ENCODE measurements around the gene TMEM87A.
"Not testable (repeated sequence)": the region's sequence is repeated elsewhere in the genome, so short reads cannot be mapped to it uniquely, and the experiment has no call there.

TMEM87A gene, protein sequence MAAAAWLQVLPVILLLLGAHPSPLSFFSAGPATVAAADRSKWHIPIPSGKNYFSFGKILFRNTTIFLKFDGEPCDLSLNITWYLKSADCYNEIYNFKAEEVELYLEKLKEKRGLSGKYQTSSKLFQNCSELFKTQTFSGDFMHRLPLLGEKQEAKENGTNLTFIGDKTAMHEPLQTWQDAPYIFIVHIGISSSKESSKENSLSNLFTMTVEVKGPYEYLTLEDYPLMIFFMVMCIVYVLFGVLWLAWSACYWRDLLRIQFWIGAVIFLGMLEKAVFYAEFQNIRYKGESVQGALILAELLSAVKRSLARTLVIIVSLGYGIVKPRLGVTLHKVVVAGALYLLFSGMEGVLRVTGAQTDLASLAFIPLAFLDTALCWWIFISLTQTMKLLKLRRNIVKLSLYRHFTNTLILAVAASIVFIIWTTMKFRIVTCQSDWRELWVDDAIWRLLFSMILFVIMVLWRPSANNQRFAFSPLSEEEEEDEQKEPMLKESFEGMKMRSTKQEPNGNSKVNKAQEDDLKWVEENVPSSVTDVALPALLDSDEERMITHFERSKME

DNA sequence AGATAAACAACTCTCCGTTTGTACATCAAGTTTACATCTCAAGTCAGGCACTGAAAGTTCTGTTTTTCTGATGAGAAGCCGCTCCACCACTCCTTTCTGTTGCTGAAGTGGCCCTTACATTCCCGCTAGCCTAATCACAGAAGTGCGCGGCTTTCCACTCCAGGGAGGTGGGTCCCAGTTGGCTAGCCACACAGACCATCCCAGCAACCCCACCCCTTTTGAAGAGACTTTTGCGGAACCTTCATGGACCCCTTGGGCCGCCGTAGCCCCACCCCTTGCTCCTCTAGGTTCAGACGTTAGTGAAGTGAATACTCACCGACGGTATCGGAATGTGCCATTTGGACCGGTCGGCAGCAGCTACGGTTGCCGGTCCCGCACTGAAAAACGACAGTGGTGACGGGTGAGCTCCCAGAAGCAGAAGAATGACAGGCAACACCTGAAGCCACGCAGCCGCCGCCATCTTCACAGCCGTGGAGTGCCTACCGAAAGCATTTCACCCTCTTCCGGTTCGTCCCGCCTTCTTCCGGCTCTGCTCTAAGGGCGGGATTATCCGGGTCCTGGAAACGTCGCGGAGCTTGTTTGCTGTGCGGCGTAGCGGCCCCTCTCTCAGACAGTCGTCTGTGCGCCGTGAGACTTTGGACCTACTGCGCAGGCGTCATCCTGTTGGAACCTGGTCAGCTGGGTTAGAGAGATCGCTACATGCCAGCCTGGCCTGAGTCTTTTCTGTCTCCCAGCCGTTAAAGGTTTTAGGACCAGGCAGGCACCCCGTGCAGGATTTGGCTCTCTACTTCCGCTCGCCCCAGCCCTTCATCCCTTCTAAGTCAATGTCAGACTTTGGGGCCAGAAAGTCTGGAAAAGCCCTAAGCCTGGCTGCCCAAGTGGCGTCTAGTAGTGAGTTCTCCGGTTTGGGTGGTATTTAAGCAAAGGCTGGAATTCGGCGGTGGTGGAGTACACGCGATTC is at the start of gene TMEM87A, which contains the start of gene GANC:
TMEM87A (minus strand) TSS at position 495 of the 961 bp plus-strand sequence; CDS start at position 460, 35 bp downstream.
GANC (plus strand) TSS at position 263 of the 961 bp plus-strand sequence. CDS start 1,281 bp downstream, outside the sequence.
- peak; percentile 86 for DNase-seq (ENCODE audit: extremely low read depth in 1 of 2, low read depth in 1 of 2)

GRCh38 chr15:42319206-42319605 is 46.0 kb upstream of the TMEM87A start:
- DNase-seq (ENCODE audit: extremely low read depth in 1 of 2, low read depth in 1 of 2) = no peak

DNA sequence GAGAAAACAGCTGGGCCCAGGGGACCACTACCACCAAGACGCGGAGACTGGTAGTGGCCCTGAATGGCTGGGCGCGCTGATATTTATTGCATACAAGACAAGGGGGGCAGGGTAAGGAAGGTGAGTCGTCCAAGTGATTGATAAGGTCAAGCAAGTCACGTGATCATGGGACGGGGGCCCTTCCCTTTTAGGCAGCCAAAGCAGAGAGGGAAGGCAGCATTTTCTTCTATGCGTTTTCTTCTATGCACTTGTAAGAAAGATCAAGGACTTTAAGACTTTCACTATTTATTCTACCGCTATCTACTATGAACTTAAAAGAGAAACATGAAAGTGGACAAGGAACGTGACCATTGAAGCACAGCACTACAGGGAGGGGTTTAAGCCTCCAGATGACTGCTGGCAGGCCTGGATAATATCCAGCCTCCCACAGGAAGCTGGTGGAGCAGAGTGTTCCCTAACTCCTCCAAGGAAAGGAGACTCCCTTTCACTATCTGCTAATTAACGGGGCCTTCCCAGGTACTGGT is 43.1 kb upstream of the TMEM87A start:
- not testable (repeated sequence) for DNase-seq (ENCODE audit: extremely low read depth in 1 of 2, low read depth in 1 of 2)

- DNase-seq (ENCODE audit: extremely low read depth in 1 of 2, low read depth in 1 of 2) = no peak
These were observed 42.3 kb upstream of the TMEM87A start for GRCh38 chr15:42315521-42315920.

GRCh38 chr15:42314818-42315217 is 41.6 kb upstream of the TMEM87A start:
- DNase-seq (ENCODE audit: extremely low read depth in 1 of 2, low read depth in 1 of 2) = no peak

GRCh38 chr15:42313463-42313862 is 40.2 kb upstream of the TMEM87A start:
- DNase-seq (ENCODE audit: extremely low read depth in 1 of 2, low read depth in 1 of 2) = no peak

DNA sequence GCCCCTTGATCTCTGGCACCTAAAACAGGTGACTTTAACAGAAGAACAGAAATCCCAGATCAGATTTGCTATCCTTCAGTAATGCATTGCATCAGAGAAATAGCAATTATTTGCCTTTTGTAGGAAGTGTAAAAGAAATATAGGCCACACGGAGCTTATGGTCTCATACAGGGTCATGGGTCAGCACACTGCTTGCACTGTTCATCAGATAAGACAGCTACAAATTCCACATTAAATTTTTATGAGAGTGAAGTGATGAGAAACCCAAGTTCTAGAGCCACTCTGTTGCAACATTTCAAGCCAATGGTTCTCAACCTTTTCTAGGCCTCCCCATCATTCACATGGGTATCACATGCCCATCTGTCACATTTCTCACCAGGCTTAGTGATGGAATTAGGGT is 33.4 kb upstream of the TMEM87A start:
- DNase-seq (ENCODE audit: extremely low read depth in 1 of 2, low read depth in 1 of 2) = no peak

DNA sequence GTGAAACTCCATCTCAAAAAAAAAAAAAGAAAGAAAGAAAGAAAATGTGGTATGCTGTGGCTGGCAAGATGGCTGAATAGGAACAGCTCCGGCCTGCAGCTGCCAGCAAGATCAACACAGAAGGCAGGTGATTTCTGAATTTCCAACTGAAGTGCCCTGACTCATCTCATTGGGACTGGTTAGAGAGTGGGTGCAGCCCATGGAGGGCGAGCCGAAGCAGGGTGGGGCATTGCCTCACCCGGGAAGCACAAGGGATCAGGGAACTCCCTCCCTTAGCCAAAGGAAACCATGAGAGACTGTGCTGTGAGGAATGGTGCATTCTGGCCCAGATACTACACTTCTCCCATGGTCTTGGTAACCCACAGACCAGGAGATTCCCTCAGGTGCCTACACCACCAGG is 27.8 kb upstream of the TMEM87A start:
- DNase-seq (ENCODE audit: extremely low read depth in 1 of 2, low read depth in 1 of 2) = not testable (repeated sequence)

DNA sequence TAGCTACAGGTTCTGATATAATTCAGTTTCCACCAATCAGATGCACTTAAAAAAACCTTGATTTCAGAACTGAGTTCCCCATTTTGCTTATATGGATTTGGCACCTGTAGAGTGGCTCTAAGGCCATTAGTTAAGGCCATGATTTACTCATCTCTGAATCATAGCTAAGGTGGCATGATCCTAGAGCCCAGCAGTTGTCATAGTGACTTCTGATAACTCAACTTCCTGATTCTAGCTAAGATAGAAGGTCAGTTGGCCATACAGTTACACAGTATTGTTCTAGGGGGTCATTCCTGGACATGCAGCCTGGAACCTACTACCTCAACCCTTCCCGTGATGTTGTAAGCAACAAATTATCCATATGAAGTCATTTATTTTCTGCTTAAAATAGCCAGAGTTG is 15.9 kb upstream of the TMEM87A start:
- DNase-seq (ENCODE audit: extremely low read depth in 1 of 2, low read depth in 1 of 2) = no peak

- no peak for DNase-seq (ENCODE audit: extremely low read depth in 1 of 2, low read depth in 1 of 2)
These were observed 14.7 kb upstream of the TMEM87A start for GRCh38 chr15:42287931-42288330.

DNA sequence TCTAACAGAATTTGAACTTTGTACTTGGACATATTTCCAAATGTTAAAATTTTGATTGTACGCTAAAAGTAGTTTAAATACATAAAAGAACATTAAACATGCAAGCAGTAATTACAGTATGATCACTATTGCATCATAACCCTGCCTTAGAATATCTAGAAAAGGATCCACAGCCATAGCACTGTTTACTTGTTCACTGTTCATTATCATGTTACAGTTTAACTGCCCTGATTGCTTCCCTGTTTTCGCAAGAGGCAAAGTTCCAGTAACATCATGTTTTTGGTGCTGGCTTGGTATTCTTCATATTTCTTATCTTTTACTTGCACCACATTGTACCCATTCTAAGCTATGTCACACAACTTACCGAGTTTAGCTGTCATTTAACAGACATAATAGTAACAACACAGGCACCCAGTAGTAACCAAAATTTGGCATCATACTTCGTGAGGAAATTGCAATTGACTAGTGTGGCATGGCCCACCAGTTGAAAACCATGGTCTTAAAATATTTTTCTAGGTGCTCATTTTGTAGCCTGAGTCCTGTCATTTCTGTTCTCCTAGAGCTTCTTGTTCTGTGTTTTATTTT is 13.3 kb upstream of the TMEM87A start:
- DNase-seq (ENCODE audit: extremely low read depth in 1 of 2, low read depth in 1 of 2) = no peak

- DNase-seq (ENCODE audit: extremely low read depth in 1 of 2, low read depth in 1 of 2) = no peak
These were observed 11.8 kb upstream of the TMEM87A start for GRCh38 chr15:42285034-42285433.

GRCh38 chr15:42284551-42284950 is 11.3 kb upstream of the TMEM87A start:
- no peak for DNase-seq (ENCODE audit: extremely low read depth in 1 of 2, low read depth in 1 of 2)

DNA sequence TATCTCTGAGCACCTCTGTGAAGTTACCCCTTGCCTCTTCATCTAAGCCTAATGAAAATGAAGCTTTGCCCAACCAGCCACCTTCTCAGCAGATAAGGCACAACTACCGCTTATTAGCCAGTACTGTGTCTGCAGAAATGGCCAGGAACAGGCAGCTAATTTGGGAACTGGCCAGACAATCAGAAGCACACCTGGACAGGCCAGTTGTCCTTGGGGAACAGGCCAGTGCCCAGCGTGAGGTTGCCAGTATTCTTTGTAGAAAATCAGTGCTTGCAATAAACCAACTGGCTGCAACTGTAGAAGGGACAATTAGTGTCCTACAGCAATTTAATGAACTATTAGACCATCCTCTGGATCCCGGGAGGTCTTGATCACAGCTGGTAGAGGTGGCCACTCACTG is 10.4 kb upstream of the TMEM87A start:
- DNase-seq (ENCODE audit: extremely low read depth in 1 of 2, low read depth in 1 of 2) = no peak

DNA sequence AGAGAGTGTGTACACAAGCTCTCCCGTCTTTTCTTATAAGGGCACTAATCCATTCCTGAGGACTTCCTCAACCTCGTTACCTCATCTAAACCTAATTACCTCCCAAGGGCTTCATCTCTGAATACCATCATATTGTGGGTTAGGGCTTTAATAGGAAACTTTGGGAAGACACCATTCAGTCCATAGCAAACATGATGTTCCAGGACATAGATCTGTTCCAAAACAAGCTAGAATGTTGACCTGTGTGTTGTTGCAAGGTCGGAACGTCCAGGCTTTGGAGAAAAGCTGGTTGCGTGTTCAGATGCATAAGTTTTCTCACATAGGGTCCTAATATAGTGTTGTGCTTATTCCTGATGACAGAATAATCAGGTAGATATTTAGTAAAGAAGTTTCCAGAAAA is 9.7 kb upstream of the TMEM87A start:
- DNase-seq (ENCODE audit: extremely low read depth in 1 of 2, low read depth in 1 of 2) = no peak

- no peak for DNase-seq (ENCODE audit: extremely low read depth in 1 of 2, low read depth in 1 of 2)
These were observed 9.1 kb upstream of the TMEM87A start for GRCh38 chr15:42282344-42282743.

DNA sequence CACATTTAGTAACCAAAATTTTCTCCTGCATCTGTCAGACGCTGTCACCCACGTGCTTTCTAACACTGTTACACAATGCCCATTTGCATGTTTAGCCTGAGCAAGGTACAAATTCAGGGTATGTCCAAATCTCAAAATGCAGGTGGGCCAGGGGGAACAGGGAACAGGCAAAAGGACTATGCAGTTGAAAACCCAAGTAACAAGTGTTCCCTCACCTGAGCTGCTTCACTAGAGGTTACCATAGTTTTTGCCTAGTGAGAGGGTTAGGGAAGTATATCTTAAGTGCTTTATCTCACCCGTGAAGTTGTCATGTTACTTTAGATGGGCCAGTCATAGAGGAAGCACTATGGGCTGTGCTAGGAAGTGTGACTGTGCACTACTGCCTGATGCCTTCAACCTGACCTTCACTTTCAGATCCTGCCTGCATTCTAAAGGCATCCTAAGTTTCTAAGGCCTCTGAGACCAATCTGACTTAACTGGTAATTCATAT is 6.0 kb upstream of the TMEM87A start:
- no peak for DNase-seq (ENCODE audit: extremely low read depth in 1 of 2, low read depth in 1 of 2)

DNA sequence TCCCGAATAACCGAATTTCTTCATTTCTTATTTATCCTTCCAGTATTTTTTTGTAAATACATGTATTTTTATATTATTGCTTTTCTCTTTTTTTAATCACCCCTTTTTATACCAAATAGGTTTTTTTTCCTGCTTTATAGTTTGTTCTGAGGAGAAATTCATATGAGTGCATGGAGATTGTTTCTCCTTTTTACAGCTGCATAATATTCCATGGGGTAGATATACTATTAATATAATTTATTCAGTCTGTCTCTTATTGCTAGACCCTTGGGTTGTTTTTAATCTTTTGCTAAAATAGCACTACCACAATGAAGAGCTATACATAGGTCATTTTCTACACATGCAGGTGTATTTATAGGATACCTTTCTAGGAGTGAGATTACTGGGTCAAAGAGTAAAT is 3.5 kb upstream of the TMEM87A start:
- DNase-seq (ENCODE audit: extremely low read depth in 1 of 2, low read depth in 1 of 2) = no peak

- DNase-seq (ENCODE audit: extremely low read depth in 1 of 2, low read depth in 1 of 2) = no peak
These were observed 2.7 kb upstream of the TMEM87A start for GRCh38 chr15:42275780-42276391.

DNA sequence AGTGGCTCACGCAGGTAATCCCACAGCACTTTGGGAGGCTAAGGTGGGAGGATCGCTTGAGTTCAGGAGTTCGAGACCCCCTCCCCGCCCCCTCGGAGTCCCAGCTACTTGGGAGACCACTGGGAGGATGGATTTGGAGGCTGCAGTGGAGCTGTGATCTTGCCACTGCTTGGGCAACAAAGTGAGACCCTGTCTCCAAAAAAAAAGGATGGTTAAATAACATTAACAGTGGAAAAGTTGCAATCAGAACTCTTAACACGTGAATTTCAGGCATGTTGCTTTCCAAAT is 1.4 kb upstream of the TMEM87A start:
- no peak for DNase-seq (ENCODE audit: extremely low read depth in 1 of 2, low read depth in 1 of 2)
